Endothelial cell (in vitro differentiated cells): ENCODE measurements around the gene MARS1. TPM values are rescaled to one million over a fixed set of nuclear protein-coding genes. Genes with fewer than 3 reads are reported as not detected.
A peak's percentile ranks its signal among the peaks of the same experiment; 100 is the strongest.

Experiments
- DNase-seq: peaks from one replicate; pipeline ENCODE4 v3.0.0; 2021; ENCODE audit warnings: low spot score
- H3K27ac Mint-ChIP-seq: one replicate; pipeline ENCODE4 v1.8.0; 2021; ENCODE audit warnings: mixed read lengths, inconsistent platforms; ENCODE audit not compliant: unreplicated experiment
- H3K27me3 Mint-ChIP-seq: one replicate; pipeline ENCODE4 v1.8.0; 2021; ENCODE audit warnings: mild to moderate bottlenecking, moderate library complexity, mixed read lengths, inconsistent platforms; ENCODE audit not compliant: unreplicated experiment
- H3K36me3 Mint-ChIP-seq: one replicate; pipeline ENCODE4 v1.8.0; 2021; ENCODE audit warnings: mild to moderate bottlenecking, low read depth, mixed read lengths, inconsistent platforms; ENCODE audit not compliant: unreplicated experiment
- H3K4me1 Mint-ChIP-seq: one replicate; pipeline ENCODE4 v1.8.0; 2021; ENCODE audit warnings: mild to moderate bottlenecking, mixed read lengths, inconsistent platforms; ENCODE audit not compliant: unreplicated experiment
- H3K4me3 Mint-ChIP-seq: one replicate; pipeline ENCODE4 v1.8.0; 2021; ENCODE audit warnings: mild to moderate bottlenecking, mixed read lengths, inconsistent platforms; ENCODE audit not compliant: unreplicated experiment
- H3K9me3 Mint-ChIP-seq: one replicate; pipeline ENCODE4 v1.8.0; 2021; ENCODE audit warnings: mixed read lengths, inconsistent platforms; ENCODE audit not compliant: unreplicated experiment
- total RNA-seq: library from RNA; stranded (reverse); fragmentation: NEBNext Ultra II Directional; extraction: Animal tissue kit (Norgen Biotek cat#: 25700); gene quantifications from one replicate; pipeline ENCODE4 v1.2.1, GENCODE V29; 2021; ENCODE audit not compliant: unreplicated experiment
- TF ChIP-seq, protein P1 (sequence below): fragments of 200-600 bp; sonication (generic); IDR thresholded peaks from one replicate; pipeline ENCODE4 v1.5.0; 2021; ENCODE audit warnings: antibody characterized with exemption; ENCODE audit not compliant: unreplicated experiment

MARS1 gene
- total RNA-seq, 1 donor from 2014 or later: 183 TPM

DNA sequence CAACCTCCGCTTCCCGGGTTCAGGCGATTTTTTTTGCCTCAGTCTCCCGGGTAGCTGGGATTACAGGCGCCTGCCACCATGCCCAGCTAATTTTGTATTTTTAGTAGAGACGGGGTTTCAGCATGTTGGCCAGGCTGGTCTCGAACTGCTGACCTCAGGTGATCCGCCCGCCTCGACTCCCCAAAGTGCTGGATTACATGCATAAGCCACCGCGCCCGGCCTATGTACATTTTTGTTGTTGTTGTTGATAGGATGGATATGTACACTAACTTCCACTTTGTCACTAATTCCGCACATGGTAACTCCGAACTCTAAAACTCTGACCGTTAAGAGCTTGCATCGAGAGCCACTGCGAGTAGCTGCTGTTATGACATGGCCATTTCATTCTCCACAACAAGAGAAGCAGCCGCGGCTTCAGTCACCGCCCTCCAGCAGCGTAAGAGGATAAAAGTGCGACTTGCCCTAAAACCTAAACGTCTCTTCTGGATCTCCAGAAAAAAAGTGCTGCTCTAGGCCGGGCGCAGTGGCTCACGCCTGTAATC, 742 bp upstream of the MARS1 start:
- Mint-ChIP-seq H3K4me1 (peaks cover 12% of the 10 kb centered on the region), H3K27ac (no peak overlapping the region), H3K4me3 (peak overlapping the region; percentile 67), H3K27me3 (peaks cover 3% of the 10 kb centered on the region), H3K9me3 (no peaks in the 10 kb centered on the region), H3K36me3 (peaks cover 33% of the 10 kb centered on the region)
- no peak for DNase-seq
- TF ChIP-seq, protein P1, sequence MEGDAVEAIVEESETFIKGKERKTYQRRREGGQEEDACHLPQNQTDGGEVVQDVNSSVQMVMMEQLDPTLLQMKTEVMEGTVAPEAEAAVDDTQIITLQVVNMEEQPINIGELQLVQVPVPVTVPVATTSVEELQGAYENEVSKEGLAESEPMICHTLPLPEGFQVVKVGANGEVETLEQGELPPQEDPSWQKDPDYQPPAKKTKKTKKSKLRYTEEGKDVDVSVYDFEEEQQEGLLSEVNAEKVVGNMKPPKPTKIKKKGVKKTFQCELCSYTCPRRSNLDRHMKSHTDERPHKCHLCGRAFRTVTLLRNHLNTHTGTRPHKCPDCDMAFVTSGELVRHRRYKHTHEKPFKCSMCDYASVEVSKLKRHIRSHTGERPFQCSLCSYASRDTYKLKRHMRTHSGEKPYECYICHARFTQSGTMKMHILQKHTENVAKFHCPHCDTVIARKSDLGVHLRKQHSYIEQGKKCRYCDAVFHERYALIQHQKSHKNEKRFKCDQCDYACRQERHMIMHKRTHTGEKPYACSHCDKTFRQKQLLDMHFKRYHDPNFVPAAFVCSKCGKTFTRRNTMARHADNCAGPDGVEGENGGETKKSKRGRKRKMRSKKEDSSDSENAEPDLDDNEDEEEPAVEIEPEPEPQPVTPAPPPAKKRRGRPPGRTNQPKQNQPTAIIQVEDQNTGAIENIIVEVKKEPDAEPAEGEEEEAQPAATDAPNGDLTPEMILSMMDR: no peak

DNA sequence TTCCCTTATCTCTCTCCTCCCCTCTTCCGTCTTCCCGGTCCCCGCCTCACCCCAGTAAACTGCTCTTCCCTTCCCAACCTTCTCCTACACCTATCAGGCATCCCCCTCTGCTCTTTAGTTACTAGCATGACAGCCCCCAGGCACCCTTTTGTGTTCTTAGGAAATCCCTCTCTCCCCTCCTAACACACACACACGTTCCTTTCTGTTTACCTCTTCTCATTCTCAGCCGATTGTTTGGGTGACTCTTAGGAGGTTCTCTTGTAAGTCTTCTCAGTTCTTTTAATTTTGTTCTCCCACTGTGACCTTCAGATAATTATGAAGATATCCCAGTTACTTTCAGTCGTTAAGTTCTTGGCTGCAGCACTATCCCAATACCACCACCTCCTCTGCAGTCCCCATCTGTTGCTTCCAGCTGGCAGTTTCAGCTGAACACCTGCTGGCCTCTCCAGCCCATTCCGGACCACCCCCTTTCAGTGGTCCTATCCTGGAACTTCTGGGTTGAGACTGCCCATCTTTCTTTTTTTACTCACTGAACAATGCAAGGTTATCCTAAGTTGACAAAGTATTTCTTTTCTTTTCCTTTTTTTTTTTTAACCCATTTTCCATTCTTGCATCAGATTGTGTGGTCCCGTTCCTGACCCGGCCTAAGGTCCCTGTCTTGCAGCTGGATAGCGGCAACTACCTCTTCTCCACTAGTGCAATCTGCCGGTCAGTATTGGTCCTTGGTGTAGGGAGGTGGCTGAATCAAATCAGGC, 711 bp downstream of the MARS1 start:
- peak overlapping the region; percentile 98 for H3K4me3 Mint-ChIP-seq
- H3K27ac Mint-ChIP-seq: peak overlapping the region; percentile 96
- no peak for DNase-seq
- no peaks in the 10 kb centered on the region for H3K9me3 Mint-ChIP-seq
- peaks cover 4% of the 10 kb centered on the region for H3K27me3 Mint-ChIP-seq
- H3K4me1 Mint-ChIP-seq: peaks cover 12% of the 10 kb centered on the region
- TF ChIP-seq, protein P1: no peak
- H3K36me3 Mint-ChIP-seq: peaks cover 37% of the 10 kb centered on the region

DNA sequence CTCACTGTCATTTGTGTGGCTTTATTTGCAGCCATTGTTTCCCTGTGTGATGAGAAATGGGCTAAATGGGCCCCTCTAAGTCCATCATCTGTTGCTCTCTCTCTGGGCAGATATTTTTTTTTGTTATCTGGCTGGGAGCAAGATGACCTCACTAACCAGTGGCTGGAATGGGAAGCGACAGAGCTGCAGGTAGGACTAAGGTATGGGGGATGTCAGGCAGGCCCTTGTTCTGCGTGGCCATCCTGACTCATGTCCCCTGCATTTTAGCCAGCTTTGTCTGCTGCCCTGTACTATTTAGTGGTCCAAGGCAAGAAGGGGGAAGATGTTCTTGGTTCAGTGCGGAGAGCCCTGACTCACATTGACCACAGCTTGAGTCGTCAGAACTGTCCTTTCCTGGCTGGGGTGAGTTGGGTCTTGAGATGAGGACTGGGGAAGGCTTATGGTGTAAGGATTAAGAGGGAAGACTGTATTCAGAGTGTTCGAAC, 1.3 kb downstream of the MARS1 start:
- no peak for DNase-seq
- H3K4me3 Mint-ChIP-seq: peak overlapping the region; percentile 98
- H3K4me1 Mint-ChIP-seq: peaks cover 12% of the 10 kb centered on the region
- H3K9me3 Mint-ChIP-seq: no peaks in the 10 kb centered on the region
- peak overlapping the region; percentile 14 for H3K27ac Mint-ChIP-seq
- TF ChIP-seq, protein P1: no peak
- peaks cover 37% of the 10 kb centered on the region for H3K36me3 Mint-ChIP-seq
- H3K27me3 Mint-ChIP-seq: peaks cover 4% of the 10 kb centered on the region

DNA sequence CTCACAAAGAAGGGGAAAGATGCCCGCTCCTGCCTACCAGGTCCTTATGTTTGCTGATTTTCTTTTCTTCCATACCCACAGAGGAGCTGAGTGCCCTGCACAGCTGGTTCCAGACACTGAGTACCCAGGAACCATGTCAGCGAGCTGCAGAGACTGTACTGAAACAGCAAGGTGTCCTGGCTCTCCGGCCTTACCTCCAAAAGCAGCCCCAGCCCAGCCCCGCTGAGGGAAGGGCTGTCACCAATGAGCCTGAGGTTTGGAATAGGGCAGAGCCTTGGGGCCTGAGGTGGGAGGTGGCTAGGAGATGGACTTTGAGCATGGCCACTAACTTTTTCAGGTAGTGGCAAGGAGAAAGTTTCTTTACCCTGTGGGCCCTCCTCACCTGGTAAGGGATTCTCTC, 2.3 kb downstream of the MARS1 start:
- Mint-ChIP-seq H3K4me1 (peaks cover 12% of the 10 kb centered on the region), H3K27ac (no peak overlapping the region), H3K27me3 (peaks cover 4% of the 10 kb centered on the region), H3K9me3 (no peaks in the 10 kb centered on the region), H3K4me3 (no peak overlapping the region), H3K36me3 (peaks cover 37% of the 10 kb centered on the region)
- TF ChIP-seq, protein P1: no peak
- DNase-seq: no peak
